MCF 10A (cell line): ENCODE data around the gene NFYB. TPM values are rescaled to one million over a fixed set of nuclear protein-coding genes. Genes with fewer than 3 reads are reported as not detected.
A peak's percentile ranks its signal among the peaks of the same experiment; 100 is the strongest.

Experiments
- BruUV-seq: library from RNA; stranded (reverse); fragments of 400-500 nt; replicated peaks from 2 replicates; lab custom pipeline; 2021; lab: Mats Ljungman, UMichigan
- CTCF ChIA-PET: fragments of 300-600 bp; sonication (Branson Sonifier 250); formaldehyde crosslinking; extraction: SDS; loops from one replicate; lab custom pipeline; 2021; ENCODE audit warnings: antibody characterized with exemption, inconsistent platforms; lab: Yijun Ruan, JAX
- POLR2A ChIA-PET: fragments of 300-600, 350-650 bp; sonication (Branson Sonifier 250); formaldehyde crosslinking; extraction: SDS; loops from one replicate; lab custom pipeline; 2020; ENCODE audit warnings: antibody characterized with exemption, inconsistent platforms; lab: Yijun Ruan, JAX
- DNase-seq: peaks from one replicate; pipeline ENCODE4 v3.0.0-alpha.2; 2018; ENCODE audit not compliant: unreplicated experiment
- H3K27ac Mint-ChIP-seq: one replicate; pipeline ENCODE4 v1.8.0; 2022; ENCODE audit warnings: mild to moderate bottlenecking, low read depth, mixed read lengths; ENCODE audit not compliant: unreplicated experiment
- H3K27me3 Mint-ChIP-seq: one replicate; pipeline ENCODE4 v1.8.0; 2022; ENCODE audit warnings: mixed read lengths; ENCODE audit not compliant: insufficient read depth, unreplicated experiment
- H3K36me3 Mint-ChIP-seq: one replicate; pipeline ENCODE4 v1.8.0; 2022; ENCODE audit warnings: mild to moderate bottlenecking, moderate library complexity, mixed read lengths; ENCODE audit not compliant: insufficient read depth, unreplicated experiment
- H3K4me1 Mint-ChIP-seq: one replicate; pipeline ENCODE4 v1.8.0; 2022; ENCODE audit warnings: mixed read lengths; ENCODE audit not compliant: insufficient read depth, unreplicated experiment
- H3K4me3 Mint-ChIP-seq: one replicate; pipeline ENCODE4 v1.8.0; 2022; ENCODE audit warnings: mild to moderate bottlenecking, moderate library complexity, mixed read lengths; ENCODE audit not compliant: unreplicated experiment
- H3K9me3 Mint-ChIP-seq: one replicate; pipeline ENCODE4 v1.8.0; 2022; ENCODE audit warnings: mixed read lengths; ENCODE audit not compliant: unreplicated experiment
- intact Hi-C: fragments of 100-400 bp; cut with micrococcal nuclease; formaldehyde crosslinking; loops from 2 replicates; pipeline ENCODE4 v1.14.1; 2022
- total RNA-seq: library from RNA; stranded (reverse); gene quantifications from 2 replicates; pipeline ENCODE4 v1.2.3, GENCODE V29; 2022
- TF ChIP-seq, protein P1 (sequence below): fragments of 200-600 bp; IDR thresholded peaks from one replicate; pipeline ENCODE4 v1.8.0; 2022; ENCODE audit warnings: antibody characterized with exemption, mild to moderate bottlenecking; ENCODE audit not compliant: unreplicated experiment

The NFYB gene
- total RNA-seq, 1 experiment from 2014 or later: 24.8 TPM

GRCh38 chr12:104106965-104107364 lies 31.0 kb downstream of the NFYB start:
- Mint-ChIP-seq H3K27me3 (no peaks in the 10 kb centered on the region), H3K27ac (peak overlapping the region; percentile 11), H3K4me3 (no peak overlapping the region), H3K9me3 (no peaks in the 10 kb centered on the region), H3K4me1 (peaks cover 15% of the 10 kb centered on the region), H3K36me3 (peaks cover 18% of the 10 kb centered on the region)
- intact Hi-C loops: no loop called here
- ChIA-PET CTCF (interaction anchor here (0.7 to 4.3 kb wide), 5 partner anchors 8 to 152 kb away, joined by 3 to 82 read pairs (median 30); partner anchors contain the start of gene TDG), POLR2A (interaction anchor here (3.0 kb wide), 1 partner anchor 141 kb away, joined by 27 read pairs; the partner anchor contains the start of gene TDG)
- TF ChIP-seq, protein P1, sequence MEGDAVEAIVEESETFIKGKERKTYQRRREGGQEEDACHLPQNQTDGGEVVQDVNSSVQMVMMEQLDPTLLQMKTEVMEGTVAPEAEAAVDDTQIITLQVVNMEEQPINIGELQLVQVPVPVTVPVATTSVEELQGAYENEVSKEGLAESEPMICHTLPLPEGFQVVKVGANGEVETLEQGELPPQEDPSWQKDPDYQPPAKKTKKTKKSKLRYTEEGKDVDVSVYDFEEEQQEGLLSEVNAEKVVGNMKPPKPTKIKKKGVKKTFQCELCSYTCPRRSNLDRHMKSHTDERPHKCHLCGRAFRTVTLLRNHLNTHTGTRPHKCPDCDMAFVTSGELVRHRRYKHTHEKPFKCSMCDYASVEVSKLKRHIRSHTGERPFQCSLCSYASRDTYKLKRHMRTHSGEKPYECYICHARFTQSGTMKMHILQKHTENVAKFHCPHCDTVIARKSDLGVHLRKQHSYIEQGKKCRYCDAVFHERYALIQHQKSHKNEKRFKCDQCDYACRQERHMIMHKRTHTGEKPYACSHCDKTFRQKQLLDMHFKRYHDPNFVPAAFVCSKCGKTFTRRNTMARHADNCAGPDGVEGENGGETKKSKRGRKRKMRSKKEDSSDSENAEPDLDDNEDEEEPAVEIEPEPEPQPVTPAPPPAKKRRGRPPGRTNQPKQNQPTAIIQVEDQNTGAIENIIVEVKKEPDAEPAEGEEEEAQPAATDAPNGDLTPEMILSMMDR: no peak
- DNase-seq: no peak
- BruUV-seq: no TSS peak

- no peaks in the 10 kb centered on the region for H3K27me3 Mint-ChIP-seq
- TF ChIP-seq, protein P1: no peak
- peaks cover 13% of the 10 kb centered on the region for H3K4me1 Mint-ChIP-seq
- intact Hi-C loops: no loop called here
- CTCF ChIA-PET: interaction anchor here (1.1 to 1.6 kb wide), 2 partner anchors 13 to 227 kb away, joined by 4 to 6 read pairs; no protein-coding TSS in a partner anchor
- H3K36me3 Mint-ChIP-seq: peaks cover 28% of the 10 kb centered on the region
- no peaks in the 10 kb centered on the region for H3K9me3 Mint-ChIP-seq
- H3K4me3 Mint-ChIP-seq: no peak overlapping the region
- no peak overlapping the region for H3K27ac Mint-ChIP-seq
- POLR2A ChIA-PET: no interaction called here
- no TSS peak for BruUV-seq
- no peak for DNase-seq
Observed at GRCh38 chr12:104105461-104105860, 32.5 kb downstream of the NFYB start.

GRCh38 chr12:104097954-104098353 lies 40.1 kb downstream of the NFYB start:
- Mint-ChIP-seq H3K27me3 (no peaks in the 10 kb centered on the region), H3K36me3 (peaks cover 80% of the 10 kb centered on the region), H3K9me3 (no peaks in the 10 kb centered on the region), H3K27ac (no peak overlapping the region), H3K4me3 (no peak overlapping the region), H3K4me1 (no peaks in the 10 kb centered on the region)
- intact Hi-C loops: no loop called here
- BruUV-seq: no TSS peak
- TF ChIP-seq, protein P1: no peak
- POLR2A ChIA-PET: no interaction called here
- CTCF ChIA-PET: interaction anchor here (0.7 to 7.0 kb wide), 3 partner anchors 9 to 146 kb away, joined by 3 to 82 read pairs (median 4); no protein-coding TSS in a partner anchor
- no peak for DNase-seq

DNA sequence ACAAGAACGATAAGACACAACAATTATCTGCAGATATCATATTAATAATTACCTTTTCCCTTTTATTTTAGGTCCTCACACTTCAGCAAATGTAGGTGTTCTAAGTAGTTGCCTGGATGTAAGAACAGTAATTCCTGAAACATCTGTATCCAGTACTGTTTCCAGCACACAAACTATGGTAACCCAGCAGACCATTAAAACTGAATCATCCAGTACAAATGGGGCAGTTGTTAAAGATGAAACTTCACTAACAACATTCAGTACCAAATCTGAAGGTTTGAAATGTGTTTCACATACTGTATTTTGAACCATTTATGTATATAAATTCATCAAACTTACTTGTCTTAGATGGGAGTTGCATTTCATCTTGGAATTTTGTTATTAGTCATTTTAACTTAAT lies 42.7 kb downstream of the NFYB start:
- CTCF ChIA-PET: interaction anchor here (7.0 kb wide), 1 partner anchor 14 kb away, joined by 82 read pairs; no protein-coding TSS in a partner anchor
- POLR2A ChIA-PET: no interaction called here
- TF ChIP-seq, protein P1: no peak
- BruUV-seq: no TSS peak
- Mint-ChIP-seq H3K27ac (no peak overlapping the region), H3K27me3 (no peaks in the 10 kb centered on the region), H3K4me3 (no peak overlapping the region), H3K36me3 (peaks cover 71% of the 10 kb centered on the region), H3K9me3 (no peaks in the 10 kb centered on the region), H3K4me1 (no peaks in the 10 kb centered on the region)
- intact Hi-C loops: no loop called here
- DNase-seq: no peak
